8988T (cell line): Measurements from ENCODE around the gene DFFB.

Experiments used
- DNase-seq: peaks from one replicate; pipeline ENCODE4 v3.0.0; 2011

The DFFB gene

DNA sequence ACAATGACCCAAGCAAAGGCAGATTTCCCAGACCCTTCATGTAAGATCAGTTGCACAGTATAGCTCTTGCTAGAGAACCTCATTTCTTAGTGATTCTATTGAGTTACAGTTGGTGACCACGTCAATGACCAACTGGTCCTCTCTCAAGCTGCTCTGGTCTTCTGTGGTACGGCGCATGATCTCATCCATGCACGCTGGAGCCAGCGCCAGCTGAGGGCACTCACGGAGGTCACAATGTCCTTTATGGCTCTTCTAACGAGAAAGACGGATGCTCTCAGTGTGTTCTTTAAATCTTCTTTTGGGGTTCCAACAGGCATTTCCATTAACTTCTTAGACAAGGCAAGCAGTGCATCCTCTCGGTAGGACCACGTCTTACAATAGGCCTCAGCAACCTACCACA is 22.6 kb upstream of the DFFB start:
- DNase-seq = no peak

- DNase-seq = no peak
Measured at GRCh38 chr1:3836421-3836820, 20.9 kb upstream of the DFFB start.

DNA sequence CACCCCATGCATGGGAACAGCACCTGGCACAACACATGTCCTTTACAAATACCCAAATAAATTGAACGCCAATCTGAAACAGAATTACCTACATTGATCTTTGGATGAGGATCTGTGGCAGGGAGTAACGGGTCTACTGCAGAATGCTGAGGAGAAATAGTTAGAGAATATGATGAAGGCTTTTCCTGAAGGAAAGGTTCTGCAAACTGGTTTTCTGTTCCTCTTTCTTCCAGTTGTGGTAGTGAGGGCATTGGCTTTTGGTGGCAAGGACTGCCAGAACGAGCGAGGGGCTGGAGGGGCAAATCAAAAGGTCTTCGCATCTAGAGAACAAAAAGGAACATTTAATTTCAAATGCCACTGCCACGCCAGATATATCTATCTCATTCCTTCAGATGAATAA is 20.1 kb upstream of the DFFB start:
- no peak for DNase-seq

- DNase-seq = no peak
Measured at GRCh38 chr1:3837685-3838084, 19.6 kb upstream of the DFFB start.

DNA sequence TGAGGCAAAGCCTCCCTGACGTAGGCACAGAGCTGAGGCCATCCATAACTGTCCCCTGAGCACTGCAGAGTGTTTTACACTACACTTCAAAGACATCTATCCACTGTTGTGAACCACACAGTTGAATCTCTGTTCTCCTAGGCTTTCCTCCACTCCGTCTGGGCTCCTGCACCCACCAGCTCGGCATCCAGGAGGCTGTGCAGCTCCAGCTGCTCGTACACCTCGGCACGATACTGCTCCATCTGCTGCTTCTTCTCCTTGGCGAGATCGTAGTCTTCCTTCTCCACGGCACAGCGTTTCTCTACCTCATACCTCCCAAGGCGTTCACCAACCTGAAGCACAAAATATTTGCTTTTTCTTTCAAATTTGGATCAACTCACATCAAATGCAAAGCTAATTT is 18.5 kb upstream of the DFFB start:
- DNase-seq = no peak

GRCh38 chr1:3841491-3841890 is 15.8 kb upstream of the DFFB start:
- DNase-seq = no peak

- DNase-seq = no peak
Measured at GRCh38 chr1:3842912-3843311, 14.4 kb upstream of the DFFB start.

GRCh38 chr1:3846541-3846940 is 10.7 kb upstream of the DFFB start:
- no peak for DNase-seq

DNA sequence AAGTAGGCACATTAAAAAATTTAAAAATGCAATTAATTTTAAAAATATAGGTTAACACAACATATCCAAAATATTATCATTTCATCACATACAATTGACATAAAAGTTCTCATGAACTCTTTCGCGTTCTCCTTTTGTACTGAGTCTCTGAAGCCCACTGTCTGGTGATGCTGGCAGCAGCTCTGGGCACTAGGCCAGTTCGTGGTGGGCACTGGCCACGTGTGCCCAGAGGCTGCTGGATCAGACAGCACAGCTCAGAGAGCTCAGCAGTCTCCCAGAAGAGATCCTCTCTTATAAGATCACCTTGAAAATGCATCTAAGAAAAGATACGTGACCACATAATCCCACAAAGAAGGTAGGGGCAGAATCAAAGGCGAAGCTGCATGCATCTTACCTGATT is 10.2 kb upstream of the DFFB start:
- DNase-seq = no peak

GRCh38 chr1:3850857-3851256 is 6.4 kb upstream of the DFFB start:
- DNase-seq = no peak

DNA sequence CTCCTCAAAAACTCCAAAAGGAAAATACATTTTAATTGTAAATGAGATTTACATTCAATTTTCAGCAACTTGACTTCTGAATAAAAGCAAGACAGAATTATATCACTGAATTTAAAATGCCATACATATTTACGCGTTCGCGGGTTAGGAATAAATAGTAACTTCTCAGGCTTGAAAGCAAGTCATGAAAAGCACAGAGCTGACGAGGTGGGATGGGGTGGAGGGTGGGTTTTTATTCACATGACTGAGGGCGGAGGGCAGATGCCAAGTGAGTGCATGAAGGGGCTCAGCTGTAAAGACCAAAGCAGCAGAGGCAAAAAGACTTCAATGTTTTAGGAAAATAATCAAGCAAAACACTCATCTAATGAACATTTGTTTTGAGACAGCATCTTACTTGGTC is 6.0 kb upstream of the DFFB start:
- DNase-seq = no peak

DNA sequence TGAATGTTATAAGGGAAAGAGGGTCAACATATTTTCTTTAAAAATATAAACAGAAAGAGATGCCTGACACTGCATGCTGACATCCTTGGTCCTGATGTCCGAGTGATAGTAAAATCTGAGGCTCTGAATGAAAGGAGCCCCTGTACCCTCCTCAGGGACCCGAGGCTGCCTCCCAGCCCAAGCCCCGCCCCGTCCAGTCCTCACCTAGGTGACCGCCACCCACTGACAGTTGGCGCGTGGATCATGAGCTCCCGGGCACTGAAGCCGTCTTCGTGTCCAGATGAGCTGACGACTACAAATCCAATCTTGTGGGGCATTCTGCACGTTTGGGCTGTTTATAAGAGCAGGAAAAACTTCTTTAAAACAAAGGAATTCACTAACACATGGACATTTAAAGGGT is 5.2 kb upstream of the DFFB start:
- no peak for DNase-seq

DNA sequence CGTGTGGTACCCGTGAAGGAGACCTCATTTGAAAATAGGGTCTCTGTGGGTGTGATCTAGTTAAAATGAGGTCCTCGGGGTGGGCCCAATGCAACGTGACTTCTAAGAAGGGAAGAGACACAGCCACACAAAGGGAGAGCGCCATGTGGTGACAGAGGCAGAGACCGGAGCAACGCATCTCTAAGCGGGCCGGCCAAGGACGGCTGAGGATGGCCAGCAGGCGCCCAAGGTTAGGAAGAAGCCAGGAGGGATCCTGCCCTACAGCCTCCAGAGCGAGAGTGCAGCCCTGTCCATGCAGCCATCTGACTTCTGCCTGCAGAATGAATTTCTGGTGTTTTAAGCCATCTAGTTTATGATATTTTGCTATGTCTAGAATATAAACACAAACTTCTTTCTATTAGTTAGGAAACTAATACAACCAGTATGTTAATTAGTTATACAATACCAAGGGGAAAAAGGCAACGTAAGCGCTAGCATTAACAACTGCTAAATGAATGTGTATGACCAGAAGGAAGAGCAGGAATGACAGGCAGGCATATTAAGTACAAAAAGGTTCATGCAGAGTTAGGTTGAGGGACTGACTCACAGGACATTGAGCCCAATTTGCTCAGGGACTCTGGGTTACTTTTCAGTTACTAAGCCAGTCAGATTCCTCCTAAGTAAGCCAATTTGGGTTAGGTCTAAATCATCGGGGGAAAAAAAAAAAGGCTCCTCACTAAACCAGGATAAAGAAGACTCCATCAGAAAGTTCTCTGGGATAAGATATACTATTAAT is 4.4 kb upstream of the DFFB start:
- DNase-seq = no peak

DNA sequence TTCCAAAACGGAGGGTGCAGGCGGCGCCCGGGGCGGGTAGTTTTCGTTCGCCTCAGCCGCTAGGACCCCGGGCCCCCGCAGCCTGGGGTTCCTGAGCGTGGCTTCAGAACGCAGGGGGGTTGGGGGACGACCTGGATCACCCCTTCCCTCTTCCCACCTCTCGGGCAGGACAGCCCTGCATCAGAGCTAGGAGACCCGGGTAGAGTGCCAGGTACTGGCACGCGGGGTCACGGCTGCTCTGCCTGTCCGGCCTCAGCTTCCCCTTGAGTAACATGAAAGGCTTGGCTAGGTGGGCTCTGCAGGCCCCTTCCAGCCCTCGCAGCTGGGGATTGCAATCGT is 484 bp downstream of the DFFB start:
- DNase-seq = no peak

DNA sequence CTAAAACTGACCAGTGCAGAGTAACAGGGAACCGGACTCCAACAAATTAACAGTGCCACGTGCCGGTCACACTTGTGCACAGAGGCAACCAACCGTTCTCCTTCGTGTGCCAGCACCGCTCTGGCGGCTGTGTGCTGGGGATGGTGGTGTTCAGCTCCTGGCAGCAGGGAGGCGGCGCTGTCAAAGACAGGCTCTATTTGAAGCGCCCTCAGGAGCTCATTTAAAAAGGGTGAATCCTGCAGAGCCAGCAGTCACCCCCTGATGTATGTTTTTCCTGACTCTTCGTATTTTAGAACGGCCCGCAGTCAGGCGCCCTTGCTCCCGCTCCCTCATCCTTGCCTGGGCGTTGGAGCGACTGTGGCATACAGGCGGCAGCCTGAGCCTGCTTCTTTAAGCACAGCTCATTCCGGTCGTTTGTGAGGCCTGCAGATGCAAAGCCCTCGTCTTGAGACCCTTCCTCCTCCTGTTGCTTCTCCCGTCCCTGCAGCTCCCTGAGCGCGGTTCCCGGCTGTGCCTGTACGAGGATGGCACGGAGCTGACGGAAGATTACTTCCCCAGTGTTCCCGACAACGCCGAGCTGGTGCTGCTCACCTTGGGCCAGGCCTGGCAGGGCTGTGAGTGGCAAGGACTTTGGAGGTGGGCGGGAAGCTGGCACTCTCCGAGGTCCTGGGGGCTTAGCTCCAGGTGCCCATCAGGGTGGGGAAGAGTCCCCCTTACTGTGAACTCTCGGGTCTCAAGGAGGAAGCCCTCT is 1.1 kb downstream of the DFFB start:
- peak; percentile 37 for DNase-seq

DNA sequence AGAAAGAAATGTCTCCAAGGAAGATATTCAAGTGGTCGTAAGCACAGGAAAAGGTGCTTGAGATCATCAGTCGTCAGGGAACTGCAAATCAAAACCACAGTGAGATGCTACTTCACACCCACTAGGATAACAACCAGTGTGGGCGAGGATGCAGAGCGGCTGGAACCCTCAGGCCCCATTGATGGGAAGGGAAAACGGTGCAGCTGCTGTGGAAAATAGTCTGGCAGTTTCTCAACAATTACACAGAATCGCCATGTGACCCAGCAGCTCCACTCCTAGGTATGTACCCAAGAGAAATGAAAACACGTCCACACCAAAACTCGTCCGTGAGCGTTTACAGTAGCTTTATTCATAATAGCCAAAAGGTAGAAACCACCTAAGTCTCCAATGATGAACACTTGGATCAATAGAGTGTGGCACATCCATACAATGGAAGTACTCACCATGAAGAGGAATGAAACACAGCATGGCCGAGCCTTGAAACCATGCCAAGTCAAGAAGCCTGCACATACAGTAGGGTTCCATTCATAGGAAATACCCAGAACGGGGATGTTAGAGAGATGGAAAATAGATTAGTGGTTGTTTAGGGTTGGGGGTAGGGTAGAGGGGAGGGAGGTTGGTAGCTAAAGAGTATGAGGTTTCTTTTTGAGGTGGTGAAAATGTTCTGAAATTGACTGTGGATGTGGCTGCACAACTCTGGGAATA is 6.1 kb downstream of the DFFB start:
- DNase-seq = no peak

GRCh38 chr1:3864884-3865283 is 7.6 kb downstream of the DFFB start:
- DNase-seq = no peak

DNA sequence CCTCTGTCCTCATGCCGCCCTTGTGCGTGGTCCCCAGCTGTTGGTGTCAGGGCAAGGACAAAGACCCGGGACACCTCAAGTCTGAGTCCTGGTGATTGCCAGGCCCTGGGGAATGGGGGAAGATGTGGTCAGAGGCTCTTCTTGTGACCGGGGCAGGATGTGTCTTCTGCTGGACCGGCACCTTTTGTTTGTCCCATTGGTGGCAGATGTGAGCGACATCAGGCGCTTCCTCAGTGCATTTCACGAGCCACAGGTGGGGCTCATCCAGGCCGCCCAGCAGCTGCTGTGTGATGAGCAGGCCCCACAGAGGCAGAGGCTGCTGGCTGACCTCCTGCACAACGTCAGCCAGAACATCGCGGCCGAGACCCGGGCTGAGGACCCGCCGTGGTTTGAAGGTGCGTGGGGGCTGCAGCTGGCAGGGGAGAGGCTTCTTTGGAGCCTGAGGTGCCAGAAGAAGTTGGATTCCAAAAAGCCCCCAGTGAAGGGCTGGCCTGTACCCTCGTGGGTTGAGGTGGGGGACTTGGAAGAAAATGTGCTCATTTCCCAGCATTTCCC is 8.4 kb downstream of the DFFB start:
- no peak for DNase-seq

GRCh38 chr1:3868464-3869006 is 11.3 kb downstream of the DFFB start:
- DNase-seq = no peak

- DNase-seq = no peak
Measured at GRCh38 chr1:3869751-3870301, 12.6 kb downstream of the DFFB start.

DNA sequence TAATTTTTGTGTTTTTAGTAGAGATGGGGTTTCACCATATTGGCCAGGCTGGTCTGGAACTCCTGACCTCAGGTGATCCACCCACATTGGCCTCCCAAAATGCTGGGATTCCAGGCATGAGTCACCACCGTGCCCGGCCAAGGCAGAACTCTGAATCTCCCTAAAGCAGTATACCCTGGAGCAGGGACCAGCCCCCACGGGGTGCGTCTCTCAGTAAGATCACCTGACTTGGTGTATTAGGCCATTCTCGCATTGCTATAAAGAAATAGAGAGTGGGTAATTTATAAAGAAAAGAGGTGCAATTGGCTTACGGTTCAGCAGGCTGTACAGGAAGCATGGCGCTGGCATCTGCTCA is 14.2 kb downstream of the DFFB start:
- DNase-seq = no peak

- no peak for DNase-seq
Measured at GRCh38 chr1:3872546-3872945, 15.3 kb downstream of the DFFB start.

DNA sequence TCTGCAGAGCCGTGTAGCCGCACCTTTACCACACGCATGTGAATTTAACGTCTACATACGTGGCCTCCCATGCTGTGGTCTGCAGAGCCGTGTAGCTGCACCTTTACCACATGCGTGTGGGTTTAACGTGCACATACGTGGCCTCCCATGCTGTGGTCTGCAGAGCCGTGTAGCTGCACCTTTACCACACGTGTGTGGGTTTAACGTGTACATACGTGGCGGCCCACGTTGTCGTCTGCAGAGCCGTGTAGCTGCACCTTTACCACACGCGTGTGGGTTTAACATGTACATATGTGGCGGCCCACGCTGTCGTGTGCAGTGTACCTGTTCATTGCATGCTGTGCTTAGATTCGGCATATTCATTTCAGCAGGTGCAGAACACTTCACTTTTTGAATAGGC is 17.5 kb downstream of the DFFB start:
- no peak for DNase-seq
